Effector memory CD4-positive, alpha-beta T cell (primary cell): ENCODE results near the gene PLPP3.

ENCODE experiments used
- DNase-seq, 3 donors: peaks; one replicate each; pipeline ENCODE4 v3.0.0-alpha.2; 2020
- H3K27ac ChIP-seq: 2 replicates; pipeline ENCODE4 v1.7.0; 2013; ENCODE audit warnings: mild to moderate bottlenecking, low read length, moderate library complexity; ENCODE audit not compliant: insufficient read depth, poor library complexity, severe bottlenecking
- H3K27me3 ChIP-seq: replicated peaks from 2 replicates; pipeline ENCODE4 v1.7.0; 2013; ENCODE audit warnings: mild to moderate bottlenecking, low read length; ENCODE audit not compliant: insufficient read depth, control insufficient read depth, poor library complexity, severe bottlenecking
- H3K36me3 ChIP-seq: 2 replicates; pipeline ENCODE4 v1.7.0; 2013; ENCODE audit warnings: mild to moderate bottlenecking, low read length, moderate library complexity; ENCODE audit not compliant: control insufficient read depth, insufficient read depth
- H3K4me1 ChIP-seq: 2 replicates; pipeline ENCODE4 v1.7.0; 2013; ENCODE audit warnings: low read length, mild to moderate bottlenecking; ENCODE audit not compliant: control insufficient read depth, insufficient read depth, poor library complexity, severe bottlenecking
- H3K4me3 ChIP-seq: 2 replicates; pipeline ENCODE4 v1.7.0; 2013; ENCODE audit warnings: low read length, low read depth, mild to moderate bottlenecking; ENCODE audit not compliant: insufficient read depth, poor library complexity, severe bottlenecking
- H3K9me3 ChIP-seq: 2 replicates; pipeline ENCODE4 v1.7.0; 2013; ENCODE audit warnings: mild to moderate bottlenecking, low read length, moderate library complexity; ENCODE audit not compliant: control insufficient read depth

PLPP3 gene

GRCh38 chr1:56491441-56491840 lies 87.9 kb downstream of the PLPP3 start:
- Histone ChIP-seq H3K36me3 (no peaks in the 10 kb centered on the region), H3K9me3 (no peaks in the 10 kb centered on the region), H3K4me3 (no peak overlapping the region), H3K4me1 (no peaks in the 10 kb centered on the region), H3K27ac (no peak overlapping the region), H3K27me3 (no peaks in the 10 kb centered on the region)
- DNase-seq: no peak

GRCh38 chr1:56490619-56491018 lies 88.7 kb downstream of the PLPP3 start:
- Histone ChIP-seq H3K27ac (no peak overlapping the region), H3K4me1 (no peaks in the 10 kb centered on the region), H3K27me3 (no peaks in the 10 kb centered on the region), H3K9me3 (no peaks in the 10 kb centered on the region), H3K36me3 (no peaks in the 10 kb centered on the region), H3K4me3 (no peak overlapping the region)
- no peak for DNase-seq

- Histone ChIP-seq H3K4me1 (no peaks in the 10 kb centered on the region), H3K9me3 (no peaks in the 10 kb centered on the region), H3K36me3 (no peaks in the 10 kb centered on the region), H3K27ac (no peak overlapping the region), H3K27me3 (no peaks in the 10 kb centered on the region), H3K4me3 (no peak overlapping the region)
- DNase-seq: no peak
Observed at GRCh38 chr1:56489695-56490094, 89.7 kb downstream of the PLPP3 start.

GRCh38 chr1:56484695-56485094 lies 94.7 kb downstream of the PLPP3 start:
- no peak overlapping the region for H3K4me3 ChIP-seq
- no peak for DNase-seq
- no peak overlapping the region for H3K27ac ChIP-seq
- H3K4me1 ChIP-seq: no peaks in the 10 kb centered on the region
- no peaks in the 10 kb centered on the region for H3K9me3 ChIP-seq
- H3K27me3 ChIP-seq: no peaks in the 10 kb centered on the region
- H3K36me3 ChIP-seq: no peaks in the 10 kb centered on the region

GRCh38 chr1:56483104-56483503 lies 96.3 kb downstream of the PLPP3 start:
- no peak overlapping the region for H3K27ac ChIP-seq
- H3K27me3 ChIP-seq: no peaks in the 10 kb centered on the region
- H3K36me3 ChIP-seq: no peaks in the 10 kb centered on the region
- H3K4me3 ChIP-seq: no peak overlapping the region
- no peak for DNase-seq
- no peaks in the 10 kb centered on the region for H3K4me1 ChIP-seq
- no peaks in the 10 kb centered on the region for H3K9me3 ChIP-seq

GRCh38 chr1:56482486-56482885 lies 96.9 kb downstream of the PLPP3 start:
- Histone ChIP-seq H3K27me3 (no peaks in the 10 kb centered on the region), H3K36me3 (no peaks in the 10 kb centered on the region)

GRCh38 chr1:56481140-56481694 lies 98.1 kb downstream of the PLPP3 start:
- no peaks in the 10 kb centered on the region for H3K4me1 ChIP-seq
- no peaks in the 10 kb centered on the region for H3K9me3 ChIP-seq
- H3K27me3 ChIP-seq: no peaks in the 10 kb centered on the region
- H3K36me3 ChIP-seq: no peaks in the 10 kb centered on the region
- H3K27ac ChIP-seq: no peak overlapping the region
- no peak overlapping the region for H3K4me3 ChIP-seq
- no peak for DNase-seq

More at GRCh38 chr1:56482486-56482885, 96.9 kb downstream of the PLPP3 start:
- Histone ChIP-seq H3K4me3 (no peak overlapping the region), H3K9me3 (no peaks in the 10 kb centered on the region), H3K4me1 (no peaks in the 10 kb centered on the region), H3K27ac (no peak overlapping the region)
- no peak for DNase-seq

GRCh38 chr1:56478734-56479133 lies 100.6 kb downstream of the PLPP3 start:
- Histone ChIP-seq H3K9me3 (no peaks in the 10 kb centered on the region), H3K4me1 (no peaks in the 10 kb centered on the region), H3K36me3 (no peaks in the 10 kb centered on the region), H3K27me3 (no peaks in the 10 kb centered on the region), H3K4me3 (no peak overlapping the region), H3K27ac (no peak overlapping the region)
- DNase-seq: no peak

GRCh38 chr1:56477164-56478111 lies 101.9 kb downstream of the PLPP3 start:
- Histone ChIP-seq H3K27me3 (no peaks in the 10 kb centered on the region), H3K4me1 (no peaks in the 10 kb centered on the region), H3K36me3 (no peaks in the 10 kb centered on the region), H3K4me3 (no peak overlapping the region), H3K9me3 (no peaks in the 10 kb centered on the region), H3K27ac (no peak overlapping the region)
- no peak for DNase-seq

GRCh38 chr1:56473582-56474270 lies 105.6 kb downstream of the PLPP3 start:
- Histone ChIP-seq H3K4me3 (no peak overlapping the region), H3K9me3 (no peaks in the 10 kb centered on the region), H3K36me3 (no peaks in the 10 kb centered on the region), H3K4me1 (no peaks in the 10 kb centered on the region), H3K27me3 (no peaks in the 10 kb centered on the region), H3K27ac (no peak overlapping the region)
- DNase-seq: no peak
